ENCODE results near the gene CEP350. TPM values are rescaled to one million over a fixed set of nuclear protein-coding genes. Genes with fewer than 3 reads are reported as not detected.

The CEP350 gene
- total RNA-seq, 2 donors from 2014 or later: 32.2 to 42.2 TPM

- H3K27ac ChIP-seq (ENCODE audit: low read depth, low read length): no peak overlapping the region
- no peaks in the 10 kb centered on the region for H3K9me3 ChIP-seq (ENCODE audit: control insufficient read depth, low read length)
- 89 to 94% methylated on average over 3 to 5 of the region's 5 CpGs for WGBS, 2 experiments (ENCODE audit: insufficient coverage in 1 of 2, insufficient read length in 1 of 2)
- H3K4me3 ChIP-seq (ENCODE audit: low read length): no peak overlapping the region
- Mint-ChIP-seq H3K27me3 (ENCODE audit: insufficient read depth) (no peaks in the 10 kb centered on the region), H3K9me3 (no peaks in the 10 kb centered on the region), H3K27ac (no peak overlapping the region), H3K4me3 (no peak overlapping the region), H3K36me3 (ENCODE audit: low read depth) (peaks cover 2% of the 10 kb centered on the region), H3K4me1 (peaks cover 23% of the 10 kb centered on the region)
- no peak for DNase-seq
- TF ChIP-seq, protein P1, sequence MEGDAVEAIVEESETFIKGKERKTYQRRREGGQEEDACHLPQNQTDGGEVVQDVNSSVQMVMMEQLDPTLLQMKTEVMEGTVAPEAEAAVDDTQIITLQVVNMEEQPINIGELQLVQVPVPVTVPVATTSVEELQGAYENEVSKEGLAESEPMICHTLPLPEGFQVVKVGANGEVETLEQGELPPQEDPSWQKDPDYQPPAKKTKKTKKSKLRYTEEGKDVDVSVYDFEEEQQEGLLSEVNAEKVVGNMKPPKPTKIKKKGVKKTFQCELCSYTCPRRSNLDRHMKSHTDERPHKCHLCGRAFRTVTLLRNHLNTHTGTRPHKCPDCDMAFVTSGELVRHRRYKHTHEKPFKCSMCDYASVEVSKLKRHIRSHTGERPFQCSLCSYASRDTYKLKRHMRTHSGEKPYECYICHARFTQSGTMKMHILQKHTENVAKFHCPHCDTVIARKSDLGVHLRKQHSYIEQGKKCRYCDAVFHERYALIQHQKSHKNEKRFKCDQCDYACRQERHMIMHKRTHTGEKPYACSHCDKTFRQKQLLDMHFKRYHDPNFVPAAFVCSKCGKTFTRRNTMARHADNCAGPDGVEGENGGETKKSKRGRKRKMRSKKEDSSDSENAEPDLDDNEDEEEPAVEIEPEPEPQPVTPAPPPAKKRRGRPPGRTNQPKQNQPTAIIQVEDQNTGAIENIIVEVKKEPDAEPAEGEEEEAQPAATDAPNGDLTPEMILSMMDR (conservative IDR thresholded peaks at IDR 0.05): no peak
- H3K9ac ChIP-seq (ENCODE audit: extremely low read depth, low read length, poor library complexity, severe bottlenecking): no peak overlapping the region
- H3K27me3 ChIP-seq (ENCODE audit: control insufficient read depth, insufficient read depth, low read length, poor library complexity, severe bottlenecking): no peaks in the 10 kb centered on the region
- peaks cover 5% of the 10 kb centered on the region for H3K4me1 ChIP-seq (ENCODE audit: control insufficient read depth, insufficient read depth, low read length)
- no peaks in the 10 kb centered on the region for H3K36me3 ChIP-seq (ENCODE audit: control insufficient read depth, insufficient read depth, low read length)
Measured at GRCh38 chr1:179925302-179925701, 29.3 kb upstream of the CEP350 start.

GRCh38 chr1:179925922-179926849, 28.4 kb upstream of the CEP350 start:
- WGBS, 2 experiments (ENCODE audit: insufficient coverage in 1 of 2, insufficient read length in 1 of 2): 83 to 95% methylated on average over 1 to 3 of the region's 4 CpGs
- no peaks in the 10 kb centered on the region for H3K36me3 Mint-ChIP-seq (ENCODE audit: low read depth)

GRCh38 chr1:179926850-179927205, 27.8 kb upstream of the CEP350 start:
- H3K4me1 Mint-ChIP-seq: peaks cover 22% of the 10 kb centered on the region
- no peak overlapping the region for H3K27ac Mint-ChIP-seq
- Histone ChIP-seq H3K4me1 (ENCODE audit: control insufficient read depth, insufficient read depth, low read length) (peaks cover 5% of the 10 kb centered on the region), H3K9ac (ENCODE audit: extremely low read depth, low read length, poor library complexity, severe bottlenecking) (no peak overlapping the region), H3K4me3 (ENCODE audit: low read length) (no peak overlapping the region), H3K27ac (ENCODE audit: low read depth, low read length) (no peak overlapping the region), H3K27me3 (ENCODE audit: control insufficient read depth, insufficient read depth, low read length, poor library complexity, severe bottlenecking) (no peaks in the 10 kb centered on the region), H3K36me3 (ENCODE audit: control insufficient read depth, insufficient read depth, low read length) (no peaks in the 10 kb centered on the region), H3K9me3 (ENCODE audit: control insufficient read depth, low read length) (no peaks in the 10 kb centered on the region)
- no peaks in the 10 kb centered on the region for H3K36me3 Mint-ChIP-seq (ENCODE audit: low read depth)
- no peak for DNase-seq
- TF ChIP-seq, protein P1 (conservative IDR thresholded peaks at IDR 0.05): no peak
- H3K4me3 Mint-ChIP-seq: no peak overlapping the region
- no peaks in the 10 kb centered on the region for H3K27me3 Mint-ChIP-seq (ENCODE audit: insufficient read depth)
- 90 to 100% methylated on average over 2 to 3 of the region's 3 CpGs for WGBS, 2 experiments (ENCODE audit: insufficient coverage in 1 of 2, insufficient read length in 1 of 2)
- H3K9me3 Mint-ChIP-seq: no peaks in the 10 kb centered on the region

More at GRCh38 chr1:179925922-179926849, 28.4 kb upstream of the CEP350 start:
- Mint-ChIP-seq H3K27me3 (ENCODE audit: insufficient read depth) (no peaks in the 10 kb centered on the region), H3K4me1 (peaks cover 27% of the 10 kb centered on the region), H3K27ac (no peak overlapping the region), H3K9me3 (no peaks in the 10 kb centered on the region), H3K4me3 (no peak overlapping the region)
- H3K9me3 ChIP-seq (ENCODE audit: control insufficient read depth, low read length): no peaks in the 10 kb centered on the region
- H3K36me3 ChIP-seq (ENCODE audit: control insufficient read depth, insufficient read depth, low read length): no peaks in the 10 kb centered on the region
- TF ChIP-seq, protein P1 (conservative IDR thresholded peaks at IDR 0.05): no peak
- no peak overlapping the region for H3K9ac ChIP-seq (ENCODE audit: extremely low read depth, low read length, poor library complexity, severe bottlenecking)
- H3K27me3 ChIP-seq (ENCODE audit: control insufficient read depth, insufficient read depth, low read length, poor library complexity, severe bottlenecking): no peaks in the 10 kb centered on the region
- H3K4me3 ChIP-seq (ENCODE audit: low read length): no peak overlapping the region
- H3K27ac ChIP-seq (ENCODE audit: low read depth, low read length): no peak overlapping the region
- peaks cover 5% of the 10 kb centered on the region for H3K4me1 ChIP-seq (ENCODE audit: control insufficient read depth, insufficient read depth, low read length)
- DNase-seq: no peak
